Loucy (cell line): ENCODE data around the gene OR6V1.

ENCODE experiments used
- H2AFZ ChIP-seq: fragments of 200-600 bp; sonication (generic); 2 replicates; pipeline ENCODE4 v1.6.0; 2016; ENCODE audit warnings: antibody characterized with exemption, mild to moderate bottlenecking, low read length, moderate library complexity
- H3F3A ChIP-seq: fragments of 200-600 bp; 2 replicates; pipeline ENCODE4 v1.6.0; 2016; ENCODE audit warnings: antibody characterized with exemption, low read depth, mild to moderate bottlenecking
- H3K27me3 ChIP-seq: fragments of 200-600 bp; sonication (generic); 2 replicates; pipeline ENCODE4 v1.6.1; 2014; ENCODE audit warnings: low read length, mild to moderate bottlenecking; ENCODE audit not compliant: insufficient read depth, poor library complexity, severe bottlenecking
- H3K36me3 ChIP-seq: fragments of 200-600 bp; sonication (generic); 2 replicates; pipeline ENCODE4 v1.6.1; 2016; ENCODE audit warnings: low read length; ENCODE audit not compliant: insufficient read depth
- H3K4me1 ChIP-seq: fragments of 200-600 bp; sonication (generic); 2 replicates; pipeline ENCODE4 v1.5.1; 2014; ENCODE audit warnings: low read length, mild to moderate bottlenecking; ENCODE audit not compliant: insufficient read depth, poor library complexity, severe bottlenecking
- H3K4me2 ChIP-seq: fragments of 200-600 bp; sonication (generic); 2 replicates; pipeline ENCODE4 v1.6.0; 2014; ENCODE audit warnings: antibody characterized with exemption, low read length, low read depth, mild to moderate bottlenecking; ENCODE audit not compliant: poor library complexity, severe bottlenecking
- H3K4me3 ChIP-seq: fragments of 200-600 bp; sonication (generic); 2 replicates; pipeline ENCODE4 v1.5.1; 2014; ENCODE audit warnings: low read length, mild to moderate bottlenecking, mixed read lengths; ENCODE audit not compliant: poor library complexity, severe bottlenecking
- H3K79me2 ChIP-seq: fragments of 200-600 bp; sonication (generic); 2 replicates; pipeline ENCODE4 v1.6.1; 2014; ENCODE audit warnings: low read length; ENCODE audit not compliant: insufficient read depth
- H3K9ac ChIP-seq: fragments of 200-600 bp; sonication (generic); 2 replicates; pipeline ENCODE4 v1.6.0; 2014; ENCODE audit warnings: mild to moderate bottlenecking, low read depth, low read length, moderate library complexity; ENCODE audit not compliant: poor library complexity, severe bottlenecking
- H3K9me2 ChIP-seq: fragments of 200-600 bp; sonication (generic); replicated peaks from 2 replicates; pipeline ENCODE4 v1.6.1; 2016; ENCODE audit warnings: low read depth, low read length, mixed read lengths
- H3K9me3 ChIP-seq: fragments of 200-600 bp; sonication (generic); 2 replicates; pipeline ENCODE4 v1.6.1; 2014; ENCODE audit warnings: mild to moderate bottlenecking, antibody characterized with exemption, low read length, low read depth; ENCODE audit not compliant: insufficient read depth
- H4K20me1 ChIP-seq: fragments of 200-600 bp; sonication (generic); 2 replicates; pipeline ENCODE4 v1.6.0; 2014; ENCODE audit warnings: antibody characterized with exemption, low read length, mild to moderate bottlenecking; ENCODE audit not compliant: insufficient read depth, poor library complexity, severe bottlenecking
- EZH2phosphoT487 ChIP-seq: fragments of 200-600 bp; IDR thresholded peaks from 2 replicates; pipeline ENCODE4 v1.6.1; 2018; ENCODE audit warnings: antibody characterized with exemption, mild to moderate bottlenecking, moderate library complexity, borderline replicate concordance
- TF ChIP-seq, protein P1 (sequence below): fragments of 200-600 bp; sonication (generic); conservative IDR thresholded peaks from 2 replicates; pipeline ENCODE4 v1.5.1; 2014; ENCODE audit warnings: mild to moderate bottlenecking, antibody characterized with exemption, low read length

The OR6V1 gene

DNA sequence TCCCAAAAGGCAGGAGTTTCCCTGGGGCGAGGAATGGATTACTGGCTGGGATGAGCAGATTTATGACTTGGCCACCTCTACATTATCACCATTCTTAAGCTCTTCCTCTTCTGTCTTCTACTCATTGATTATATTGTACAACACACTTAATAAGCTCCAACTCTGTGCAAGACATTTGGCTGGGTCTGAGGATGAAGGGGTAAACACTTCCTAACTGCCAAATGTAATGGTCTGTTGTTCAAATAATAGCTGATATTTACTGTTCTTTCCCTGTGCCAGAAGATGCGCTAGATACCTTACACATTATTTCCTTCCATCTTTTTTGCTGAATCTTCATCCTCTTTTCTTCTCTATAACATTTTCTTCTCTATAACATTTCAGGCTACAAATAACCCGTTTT is 11.6 kb downstream of the OR6V1 start:
- TF ChIP-seq, protein P1, sequence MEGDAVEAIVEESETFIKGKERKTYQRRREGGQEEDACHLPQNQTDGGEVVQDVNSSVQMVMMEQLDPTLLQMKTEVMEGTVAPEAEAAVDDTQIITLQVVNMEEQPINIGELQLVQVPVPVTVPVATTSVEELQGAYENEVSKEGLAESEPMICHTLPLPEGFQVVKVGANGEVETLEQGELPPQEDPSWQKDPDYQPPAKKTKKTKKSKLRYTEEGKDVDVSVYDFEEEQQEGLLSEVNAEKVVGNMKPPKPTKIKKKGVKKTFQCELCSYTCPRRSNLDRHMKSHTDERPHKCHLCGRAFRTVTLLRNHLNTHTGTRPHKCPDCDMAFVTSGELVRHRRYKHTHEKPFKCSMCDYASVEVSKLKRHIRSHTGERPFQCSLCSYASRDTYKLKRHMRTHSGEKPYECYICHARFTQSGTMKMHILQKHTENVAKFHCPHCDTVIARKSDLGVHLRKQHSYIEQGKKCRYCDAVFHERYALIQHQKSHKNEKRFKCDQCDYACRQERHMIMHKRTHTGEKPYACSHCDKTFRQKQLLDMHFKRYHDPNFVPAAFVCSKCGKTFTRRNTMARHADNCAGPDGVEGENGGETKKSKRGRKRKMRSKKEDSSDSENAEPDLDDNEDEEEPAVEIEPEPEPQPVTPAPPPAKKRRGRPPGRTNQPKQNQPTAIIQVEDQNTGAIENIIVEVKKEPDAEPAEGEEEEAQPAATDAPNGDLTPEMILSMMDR: no peak
- no peak for TF ChIP-seq EZH2phosphoT487
- Histone ChIP-seq H3K4me2 (no peak overlapping the region), H3K79me2 (no peaks in the 10 kb centered on the region), H3K9me3 (no peaks in the 10 kb centered on the region), H3K9ac (no peak overlapping the region), H4K20me1 (no peaks in the 10 kb centered on the region), H2AFZ (no peak overlapping the region), H3K9me2 (no peaks in the 10 kb centered on the region), H3K27me3 (no peaks in the 10 kb centered on the region), H3K36me3 (no peaks in the 10 kb centered on the region), H3K4me1 (peaks cover 9% of the 10 kb centered on the region), H3K4me3 (no peak overlapping the region), H3F3A (no peaks in the 10 kb centered on the region)

DNA sequence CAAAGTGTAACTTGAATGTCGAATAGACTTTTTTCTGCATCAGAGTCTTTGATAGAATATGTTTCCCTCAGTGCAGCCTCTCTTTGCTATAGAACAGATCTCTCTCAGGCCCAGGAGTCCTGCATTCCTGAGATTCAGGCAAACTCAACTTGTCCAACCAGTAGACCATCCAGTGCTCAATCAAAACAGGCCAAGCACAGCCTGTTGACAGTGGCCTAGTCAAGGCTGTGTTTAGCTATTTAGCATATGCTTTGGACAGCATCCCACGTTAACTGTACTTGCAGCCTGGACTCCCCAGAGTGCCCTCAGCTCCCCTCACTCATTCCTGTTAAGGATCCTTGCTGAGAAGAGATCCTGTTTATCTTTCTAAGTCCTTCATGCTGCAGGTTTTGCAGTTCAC is 16.3 kb downstream of the OR6V1 start:
- no peaks in the 10 kb centered on the region for H3K27me3 ChIP-seq
- no peaks in the 10 kb centered on the region for H4K20me1 ChIP-seq
- TF ChIP-seq EZH2phosphoT487: no peak
- TF ChIP-seq, protein P1: no peak
- no peak overlapping the region for H3K4me3 ChIP-seq
- H3K4me2 ChIP-seq: no peak overlapping the region
- no peaks in the 10 kb centered on the region for H3K9me2 ChIP-seq
- H3K79me2 ChIP-seq: no peaks in the 10 kb centered on the region
- H3F3A ChIP-seq: no peaks in the 10 kb centered on the region
- H3K36me3 ChIP-seq: no peaks in the 10 kb centered on the region
- peaks cover 7% of the 10 kb centered on the region for H3K4me1 ChIP-seq
- no peaks in the 10 kb centered on the region for H3K9me3 ChIP-seq
- H3K9ac ChIP-seq: no peak overlapping the region
- H2AFZ ChIP-seq: no peak overlapping the region

DNA sequence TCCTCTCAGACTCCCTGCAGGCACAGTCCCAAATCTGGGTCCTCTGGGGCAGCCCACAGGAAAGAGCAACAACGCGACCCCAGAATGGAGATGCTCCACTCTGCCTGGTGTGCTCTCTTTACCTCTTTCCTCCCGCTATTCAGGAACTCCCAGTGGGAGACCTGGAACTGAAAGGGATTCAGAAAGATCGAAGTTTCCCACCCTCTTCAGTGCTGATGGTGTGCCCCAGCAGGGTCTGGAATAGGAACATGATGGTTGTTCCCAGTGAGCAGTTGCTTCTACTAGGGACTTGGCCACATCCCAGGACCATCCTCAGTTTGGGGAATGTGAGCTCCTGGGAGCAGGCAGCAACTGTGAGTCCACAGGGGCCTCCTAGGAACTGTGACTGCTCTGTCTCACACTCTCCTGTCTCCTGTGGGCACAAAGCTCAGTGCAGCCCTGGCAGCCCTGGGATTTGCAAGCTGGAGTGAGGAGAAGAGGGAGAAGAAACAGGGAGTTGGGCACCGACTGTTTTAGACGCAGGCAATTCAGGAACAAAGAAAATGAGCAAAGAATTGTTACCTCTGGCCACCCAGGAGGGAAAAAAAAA is 17.9 kb downstream of the OR6V1 start:
- Histone ChIP-seq H3K9ac (no peak overlapping the region), H3K79me2 (no peaks in the 10 kb centered on the region), H3K9me3 (no peaks in the 10 kb centered on the region), H3K36me3 (no peaks in the 10 kb centered on the region), H3K9me2 (no peaks in the 10 kb centered on the region), H3F3A (no peaks in the 10 kb centered on the region), H3K4me1 (peaks cover 7% of the 10 kb centered on the region), H4K20me1 (no peaks in the 10 kb centered on the region), H3K27me3 (no peaks in the 10 kb centered on the region), H3K4me3 (no peak overlapping the region), H3K4me2 (no peak overlapping the region), H2AFZ (no peak overlapping the region)
- TF ChIP-seq, protein P1: no peak
- no peak for TF ChIP-seq EZH2phosphoT487
